Measurements from ENCODE around the gene NHS.
A peak's percentile ranks its signal among the peaks of the same experiment; 100 is the strongest.

The NHS gene

GRCh38 chrX:17374619-17375366 is at the start of gene NHS:
NHS (plus strand) TSS chrX:17375200; CDS start chrX:17375758, 558 bp downstream.
- TF ChIP-seq ZFX (IDR thresholded peaks at IDR 0.05; ENCODE audit: borderline replicate concordance): no peak
- peak; percentile 45 for TF ChIP-seq CTCF (IDR thresholded peaks at IDR 0.05)
- no peak within 1 kb of the TSS for H3K27ac ChIP-seq

- no peak overlapping the region for H3K27ac ChIP-seq
- no peak for TF ChIP-seq CTCF (IDR thresholded peaks at IDR 0.05)
- TF ChIP-seq ZFX (IDR thresholded peaks at IDR 0.05; ENCODE audit: borderline replicate concordance): no peak
Observed at GRCh38 chrX:17328837-17329236, 46.2 kb upstream of the NHS start.

GRCh38 chrX:17336377-17336776 is 38.6 kb upstream of the NHS start:
- TF ChIP-seq CTCF (IDR thresholded peaks at IDR 0.05) (no peak), ZFX (IDR thresholded peaks at IDR 0.05; ENCODE audit: borderline replicate concordance) (no peak)
- H3K27ac ChIP-seq: no peak overlapping the region

- no peak overlapping the region for H3K27ac ChIP-seq
- TF ChIP-seq CTCF (IDR thresholded peaks at IDR 0.05) (no peak), ZFX (IDR thresholded peaks at IDR 0.05; ENCODE audit: borderline replicate concordance) (no peak)
Observed at GRCh38 chrX:17355976-17356375, 19.0 kb upstream of the NHS start.

- no peak for TF ChIP-seq ZFX (IDR thresholded peaks at IDR 0.05; ENCODE audit: borderline replicate concordance)
- TF ChIP-seq CTCF (IDR thresholded peaks at IDR 0.05): no peak
- H3K27ac ChIP-seq: no peak overlapping the region
Observed at GRCh38 chrX:17359500-17359899, 15.5 kb upstream of the NHS start.

- TF ChIP-seq ZFX (IDR thresholded peaks at IDR 0.05; ENCODE audit: borderline replicate concordance) (no peak), CTCF (IDR thresholded peaks at IDR 0.05) (peak; percentile 50)
- no peak overlapping the region for H3K27ac ChIP-seq
Observed at GRCh38 chrX:17361620-17362019, 13.4 kb upstream of the NHS start.

- no peak overlapping the region for H3K27ac ChIP-seq
- TF ChIP-seq ZFX (IDR thresholded peaks at IDR 0.05; ENCODE audit: borderline replicate concordance) (no peak), CTCF (IDR thresholded peaks at IDR 0.05) (no peak)
Observed at GRCh38 chrX:17368002-17368401, 7.0 kb upstream of the NHS start.
